ENCODE results near the gene MPG.

The MPG gene

GRCh38 chr16:50769-51591 lies 27.0 kb upstream of the MPG start:
- no peak for DNase-seq

DNA sequence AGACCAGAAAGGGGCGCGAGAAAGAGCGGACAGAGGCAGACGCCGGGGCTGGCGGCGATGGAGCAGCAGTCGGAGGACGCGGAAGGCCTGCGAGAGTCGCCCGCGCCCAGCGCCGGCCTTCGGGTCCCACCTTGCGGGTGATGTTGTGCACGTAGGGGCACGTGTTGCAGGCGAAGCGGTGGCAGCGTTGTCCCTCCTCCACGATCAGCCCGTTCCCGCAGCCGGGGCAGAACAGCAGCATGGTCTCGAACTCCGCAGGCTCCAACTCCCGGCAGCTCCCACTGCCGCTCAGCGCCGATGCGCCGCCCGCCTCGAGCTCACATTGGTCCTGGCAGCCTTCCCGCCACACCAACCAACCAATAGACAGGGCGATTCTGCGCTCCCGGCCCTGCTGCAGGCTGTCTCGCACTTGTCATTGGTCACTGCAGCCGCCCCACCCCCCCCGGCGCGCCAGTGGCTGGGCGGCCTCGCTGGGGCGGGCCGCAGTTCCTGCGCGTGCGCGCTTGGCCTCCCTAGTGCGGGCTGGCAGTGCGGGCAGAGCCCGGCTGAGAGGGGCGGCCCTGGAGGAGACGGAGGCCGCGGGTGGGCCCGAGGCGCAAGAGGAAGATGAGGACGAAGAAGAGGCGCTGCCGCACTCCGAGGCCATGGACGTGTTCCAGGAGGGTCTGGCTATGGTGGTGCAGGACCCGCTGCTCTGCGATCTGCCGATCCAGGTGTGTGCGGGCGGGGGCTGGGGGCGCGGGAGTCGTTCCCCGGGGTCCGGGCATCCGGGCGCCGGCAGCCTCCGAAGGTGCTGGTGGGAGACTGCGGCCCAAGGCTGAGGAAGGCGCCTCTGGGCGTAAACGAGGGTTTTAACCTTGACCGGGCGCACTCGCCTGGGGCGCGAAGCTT lies 24.4 kb upstream of the MPG start, which contains the start of the genes POLR3K and SNRNP25:
POLR3K (minus strand) TSS at position 263 of the 891 bp plus-strand sequence; CDS start at position 241, 22 bp downstream.
SNRNP25 (plus strand) TSS at position 483 of the 891 bp plus-strand sequence; CDS start at position 672, 189 bp downstream.
- DNase-seq: no peak

- DNase-seq: no peak
These were observed 23.8 kb upstream of the MPG start for GRCh38 chr16:54237-54581.

GRCh38 chr16:55571-56136 lies 22.4 kb upstream of the MPG start:
- no peak for DNase-seq

- no peak for DNase-seq
These were observed 21.6 kb upstream of the MPG start for GRCh38 chr16:56231-56927.

- no peak for DNase-seq
These were observed 20.3 kb upstream of the MPG start for GRCh38 chr16:57711-58110.

GRCh38 chr16:58491-59439 lies 19.3 kb upstream of the MPG start:
- no peak for DNase-seq

GRCh38 chr16:59440-60059 lies 18.5 kb upstream of the MPG start:
- DNase-seq: no peak

- DNase-seq: no peak
These were observed 17.9 kb upstream of the MPG start for GRCh38 chr16:60166-60565.

- no peak for DNase-seq
These were observed 16.8 kb upstream of the MPG start for GRCh38 chr16:60929-61878.

- no peak for DNase-seq
These were observed 16.1 kb upstream of the MPG start for GRCh38 chr16:61879-62281.

- DNase-seq: no peak
These were observed 15.6 kb upstream of the MPG start for GRCh38 chr16:62283-62967.

- DNase-seq: no peak
These were observed 15.0 kb upstream of the MPG start for GRCh38 chr16:62968-63391.

DNA sequence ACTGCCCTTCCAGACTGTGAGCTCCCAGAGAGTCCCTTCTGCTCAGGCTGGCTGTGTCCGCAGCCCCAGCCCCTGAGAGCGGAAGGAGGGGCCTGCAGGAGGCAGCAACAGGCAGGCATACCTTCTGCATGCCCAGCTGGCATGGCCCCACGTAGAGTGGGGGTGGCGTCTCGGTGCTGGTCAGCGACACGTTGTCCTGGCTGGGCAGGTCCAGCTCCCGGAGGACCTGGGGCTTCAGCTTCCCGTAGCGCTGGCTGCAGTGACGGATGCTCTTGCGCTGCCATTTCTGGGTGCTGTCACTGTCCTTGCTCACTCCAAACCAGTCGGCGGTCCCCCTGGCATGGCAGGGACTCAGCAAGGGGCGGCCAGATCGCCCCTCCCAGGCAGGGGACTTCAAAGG lies 14.6 kb upstream of the MPG start:
- DNase-seq: no peak

DNA sequence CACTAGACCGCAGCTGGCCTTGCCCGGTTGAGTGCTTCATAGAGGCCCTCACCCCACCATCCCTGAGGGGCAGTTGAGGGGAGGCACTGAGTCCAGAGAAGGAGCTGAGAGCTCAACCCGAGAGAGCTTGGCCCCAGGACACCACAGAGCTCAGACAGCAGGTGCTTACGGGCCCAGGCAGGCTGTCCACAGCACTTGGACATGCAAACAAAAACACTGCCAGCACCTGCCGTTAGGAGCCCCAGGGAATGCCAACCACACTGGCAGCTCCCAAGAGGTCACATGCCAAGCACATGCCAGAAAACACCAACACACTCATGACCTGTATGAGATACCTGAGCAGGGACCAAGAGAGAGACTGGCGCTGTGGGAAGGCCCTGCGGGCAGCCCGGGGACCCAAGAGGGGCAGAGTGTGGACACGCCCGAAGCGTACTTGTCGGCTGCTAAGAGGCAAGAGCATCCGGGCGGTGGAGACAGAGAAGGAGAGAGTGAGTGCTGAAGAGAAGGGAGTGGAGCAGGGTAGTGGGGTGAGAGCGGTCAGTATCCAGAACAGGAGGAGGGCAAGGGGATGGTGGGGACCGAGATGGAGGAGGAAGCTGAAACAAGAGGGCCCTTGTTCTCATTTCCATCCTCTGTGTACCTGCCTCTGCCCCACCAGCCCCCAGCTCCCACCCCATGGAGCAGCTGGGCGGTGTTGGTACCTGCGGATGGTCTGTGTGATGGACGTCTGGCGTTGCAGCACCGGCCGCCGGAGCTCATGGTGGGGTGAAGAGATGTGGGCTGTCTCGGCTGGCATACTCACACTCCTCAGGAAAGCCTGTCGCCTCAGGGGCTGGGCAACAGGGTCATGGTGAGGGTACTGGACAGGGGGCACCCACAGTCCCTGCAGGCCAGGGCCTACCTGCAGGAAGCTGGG lies 13.8 kb upstream of the MPG start:
- no peak for DNase-seq

GRCh38 chr16:64914-65255 lies 13.1 kb upstream of the MPG start:
- DNase-seq: no peak

- no peak for DNase-seq
These were observed 12.3 kb upstream of the MPG start for GRCh38 chr16:65745-66144.

Measured in cortex of kidney (tissue), 1 donor.